Measurements from ENCODE around the gene MIEN1. TPM values are rescaled to one million over a fixed set of nuclear protein-coding genes. Genes with fewer than 3 reads are reported as not detected.

The MIEN1 gene
- total and polyA plus RNA-seq, 2 of the 13 experiments (the other 11 are each of a cell fraction or from before 2014, with no cell fraction given): 40.6 to 56.6 TPM

GRCh38 chr17:39740357-39741111 is 10.2 kb upstream of the MIEN1 start (continued):
- peak; percentile 25; the same call in 1 of the 2 replicates for TF ChIP-seq KLF12 (CRISPR knock-in tag; IDR thresholded peaks at IDR 0.05; ENCODE audit: borderline replicate concordance)
- no peak for TF ChIP-seq GMEB1 (CRISPR knock-in tag; IDR thresholded peaks at IDR 0.05; ENCODE audit: borderline replicate concordance)
- TF ChIP-seq GABPB1 (CRISPR knock-in tag; IDR thresholded peaks at IDR 0.05): peak; percentile 78
- no peak for TF ChIP-seq GTF2F1 (IDR thresholded peaks at IDR 0.05; ENCODE audit: low read length)
- TF ChIP-seq DNMT1 (CRISPR knock-in tag; IDR thresholded peaks at IDR 0.05): no peak
- no peak for TF ChIP-seq ZKSCAN1 (IDR thresholded peaks at IDR 0.05; ENCODE audit: low read length)
- no peak; the same call in 1 of the 2 replicates for TF ChIP-seq ZNF605 (CRISPR knock-in tag; IDR thresholded peaks at IDR 0.05)
- TF ChIP-seq CBX5 (CRISPR knock-in tag; IDR thresholded peaks at IDR 0.05; ENCODE audit: borderline replicate concordance): peak; percentile 64; the same call in 1 of the 2 replicates
- TF ChIP-seq ZNF780A (CRISPR knock-in tag; IDR thresholded peaks at IDR 0.05): no peak; the same call in 1 of the 2 replicates
- TF ChIP-seq POLR2G (IDR thresholded peaks at IDR 0.05; ENCODE audit: low read depth, low read length): peak; percentile 61
- TF ChIP-seq ZFP36 (IDR thresholded peaks at IDR 0.05; ENCODE audit: borderline replicate concordance, low read depth, low read length, partially characterized antibody): no peak
- peak; percentile 69 for TF ChIP-seq SALL1 (CRISPR knock-in tag; IDR thresholded peaks at IDR 0.05)
- no peak for TF ChIP-seq PTBP1 (IDR thresholded peaks at IDR 0.05; ENCODE audit: low read depth, low read length, poor library complexity, severe bottlenecking)
- TF ChIP-seq BATF2 (CRISPR knock-in tag; IDR thresholded peaks at IDR 0.05): no peak
- no peak for TF ChIP-seq E2F5 (CRISPR knock-in tag; conservative IDR thresholded peaks at IDR 0.05)
- TF ChIP-seq ZNF34 (CRISPR knock-in tag; IDR thresholded peaks at IDR 0.05; ENCODE audit: borderline replicate concordance): no peak
- peak; percentile 57 for TF ChIP-seq ATF7-NPFF (CRISPR knock-in tag; IDR thresholded peaks at IDR 0.05; ENCODE audit: low read depth)
- no peak for TF ChIP-seq GLMP (CRISPR knock-in tag; IDR thresholded peaks at IDR 0.05; ENCODE audit: borderline replicate concordance)
- TF ChIP-seq TCF7 (IDR thresholded peaks at IDR 0.05; ENCODE audit: low read depth): peak; percentile 7; the same call in 1 of the 2 replicates
- TF ChIP-seq PLSCR1 (CRISPR knock-in tag; IDR thresholded peaks at IDR 0.05; ENCODE audit: borderline replicate concordance): no peak
- no peak for TF ChIP-seq SNAPC5 (CRISPR knock-in tag; IDR thresholded peaks at IDR 0.05; ENCODE audit: borderline replicate concordance)
- peak; percentile 79 for TF ChIP-seq ZC3H13 (CRISPR knock-in tag; IDR thresholded peaks at IDR 0.05)
- peak; percentile 68 for TF ChIP-seq ELF1 (CRISPR knock-in tag; IDR thresholded peaks at IDR 0.05)
- no peak for TF ChIP-seq ZNF577 (CRISPR knock-in tag; IDR thresholded peaks at IDR 0.05; ENCODE audit: borderline replicate concordance, low read depth)

All from HepG2 (cell line).